Activated CD8-positive, alpha-beta memory T cell treated with anti-CD3 and anti-CD28 coated beads, Interleukin-2, amount 10 ng/mL, durations not matched to agents 7 days and 5 days (primary cell): ENCODE measurements around the gene VMO1. TPM values are rescaled to one million over a fixed set of nuclear protein-coding genes. Genes with fewer than 3 reads are reported as not detected.
A peak's percentile ranks its signal among the peaks of the same experiment; 100 is the strongest.
"Not testable (repeated sequence)": the region's sequence is repeated elsewhere in the genome, so short reads cannot be mapped to it uniquely, and the experiment has no call there.

ENCODE experiments used
- ATAC-seq: fragments of 150-1000 bp; cut with Tn5 transposase; one replicate; pipeline ENCODE4 v1.10.0; 2021; ENCODE audit warnings: moderate library complexity
- CTCF ChIA-PET: fragments of 350-600 bp; sonication (Branson Sonifier 250); formaldehyde crosslinking; loops from one replicate; lab custom pipeline; 2021; ENCODE audit warnings: antibody characterized with exemption; lab: Charles Lee
- DNase-seq: peaks from one replicate; pipeline ENCODE4 v3.0.0-alpha.2; 2020
- H3K27ac Mint-ChIP-seq: one replicate; pipeline ENCODE4 v1.8.0; 2021; ENCODE audit warnings: mild to moderate bottlenecking, mixed read lengths
- H3K27me3 Mint-ChIP-seq: one replicate; pipeline ENCODE4 v1.8.0; 2021; ENCODE audit warnings: mixed read lengths
- H3K36me3 Mint-ChIP-seq: one replicate; pipeline ENCODE4 v1.8.0; 2021; ENCODE audit warnings: mild to moderate bottlenecking, mixed read lengths
- H3K4me1 Mint-ChIP-seq: one replicate; pipeline ENCODE4 v1.8.0; 2021; ENCODE audit warnings: mixed read lengths
- H3K4me3 Mint-ChIP-seq: one replicate; pipeline ENCODE4 v1.8.0; 2021; ENCODE audit warnings: mild to moderate bottlenecking, moderate library complexity, mixed read lengths
- H3K9me3 Mint-ChIP-seq: one replicate; pipeline ENCODE4 v1.8.0; 2022; ENCODE audit warnings: low read depth, mixed read lengths
- total RNA-seq, 2 experiments: library from RNA; stranded (reverse); gene quantifications; one replicate each; pipeline ENCODE4 v1.2.3, GENCODE V29; 2021

The VMO1 gene, protein sequence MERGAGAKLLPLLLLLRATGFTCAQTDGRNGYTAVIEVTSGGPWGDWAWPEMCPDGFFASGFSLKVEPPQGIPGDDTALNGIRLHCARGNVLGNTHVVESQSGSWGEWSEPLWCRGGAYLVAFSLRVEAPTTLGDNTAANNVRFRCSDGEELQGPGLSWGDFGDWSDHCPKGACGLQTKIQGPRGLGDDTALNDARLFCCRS
- under 1 TPM; 0.37 to 0.50 TPM for total RNA-seq

DNA sequence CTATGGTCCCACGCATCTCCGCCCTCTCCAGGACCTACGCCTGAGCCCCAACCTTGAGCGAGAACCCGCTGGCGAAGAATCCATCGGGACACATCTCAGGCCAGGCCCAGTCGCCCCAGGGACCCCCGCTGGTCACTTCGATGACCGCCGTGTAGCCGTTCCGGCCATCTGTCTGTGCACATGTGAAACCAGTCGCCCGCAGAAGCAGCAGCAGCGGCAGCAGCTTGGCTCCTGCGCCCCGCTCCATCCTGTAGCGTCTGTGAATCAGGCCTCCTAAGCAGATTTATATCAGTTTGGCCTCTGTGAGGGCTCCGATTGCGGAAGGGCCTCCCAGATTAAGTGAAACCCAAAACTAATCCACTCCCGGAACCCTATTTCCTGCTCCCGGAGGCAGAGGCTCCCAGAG lies at the start of gene VMO1:
Gene VMO1, minus strand, starts transcription at position 259 of the 406 bp plus-strand sequence. Its CDS starts 12 bp downstream, at position 247.
- peaks cover 64% of the 10 kb centered on the region for H3K27me3 Mint-ChIP-seq
- no peak within 1 kb of the TSS for H3K4me3 Mint-ChIP-seq
- peaks cover 2% of the 10 kb centered on the region for H3K36me3 Mint-ChIP-seq
- peaks cover 30% of the 10 kb centered on the region for H3K4me1 Mint-ChIP-seq
- ATAC-seq, result no peak
- DNase-seq, result no peak
- H3K9me3 Mint-ChIP-seq, result no peaks in the 10 kb centered on the region
- H3K27ac Mint-ChIP-seq, result no peak within 1 kb of the TSS
- CTCF ChIA-PET, result interaction anchor here (1.2 to 1.8 kb wide), 5 partner anchors 42 to 114 kb away, joined by 3 to 5 read pairs (median 3); partner anchors contain the start of gene C17orf107

DNA sequence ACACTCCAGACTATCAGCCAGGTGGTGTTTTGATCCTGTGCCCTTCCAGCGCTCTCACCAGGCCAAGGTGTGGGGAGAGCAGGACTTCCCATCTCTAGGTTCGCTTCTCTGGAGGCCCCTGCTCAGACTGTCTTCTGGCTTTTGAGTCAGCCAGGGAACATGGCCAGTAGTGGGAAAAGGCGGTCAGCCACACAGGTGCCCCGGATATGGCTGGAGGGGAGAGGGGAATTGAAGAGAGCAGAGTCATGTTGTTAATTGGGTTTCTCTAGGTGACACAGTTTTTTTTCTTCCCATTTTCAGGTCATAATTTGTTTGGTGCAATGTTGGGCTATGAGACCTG lies 48.5 kb upstream of the VMO1 start:
- peak overlapping the region; percentile 34 for H3K27ac Mint-ChIP-seq
- DNase-seq (no peak), ATAC-seq (no peak)
- H3K4me1 Mint-ChIP-seq, result peaks cover 43% of the 10 kb centered on the region
- H3K4me3 Mint-ChIP-seq, result peak overlapping the region; percentile 93
- CTCF ChIA-PET, result interaction anchor here (1.2 kb wide), 1 partner anchor 45 kb away, joined by 5 read pairs; no protein-coding TSS in a partner anchor
- no peaks in the 10 kb centered on the region for H3K27me3 Mint-ChIP-seq
- H3K36me3 Mint-ChIP-seq, result peaks cover 9% of the 10 kb centered on the region
- H3K9me3 Mint-ChIP-seq, result no peaks in the 10 kb centered on the region

DNA sequence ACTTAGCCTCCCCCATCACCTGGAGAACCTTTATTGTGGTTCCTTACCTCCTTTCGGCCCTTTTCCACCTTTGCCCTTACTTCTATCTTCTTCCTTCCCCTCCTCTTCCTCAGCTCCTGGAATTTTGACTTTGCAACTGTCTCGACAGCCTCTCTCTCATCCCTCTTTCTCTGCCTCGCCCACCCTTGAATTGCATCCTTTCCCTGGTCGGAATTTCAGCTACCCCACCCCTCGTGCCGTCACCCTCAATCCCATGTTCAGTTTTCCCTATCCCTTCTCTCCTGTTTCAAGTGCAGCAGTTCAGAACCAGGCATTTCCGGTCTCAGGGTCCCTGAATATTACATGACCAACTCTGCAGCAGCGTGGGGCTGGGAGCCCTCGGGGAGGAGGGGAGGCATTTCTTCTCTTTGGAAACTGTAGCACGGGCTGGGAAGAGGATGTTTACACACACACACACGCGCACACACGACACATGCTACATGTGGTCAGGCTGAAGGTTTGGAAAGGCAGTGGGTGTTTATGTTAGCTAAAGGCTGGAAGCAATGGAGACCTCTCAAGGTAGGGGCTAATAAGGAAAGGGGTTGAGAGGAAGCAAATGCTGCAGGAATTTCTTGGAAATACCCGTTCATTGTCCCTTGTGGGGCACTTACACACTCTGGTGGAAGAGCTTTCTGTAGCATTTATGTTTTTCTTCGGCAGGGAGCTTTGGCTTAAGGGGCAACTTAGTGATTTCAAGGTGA lies 47.9 kb upstream of the VMO1 start:
- no peak for DNase-seq
- Mint-ChIP-seq H3K36me3 (peaks cover 6% of the 10 kb centered on the region), H3K4me1 (peaks cover 37% of the 10 kb centered on the region), H3K9me3 (no peaks in the 10 kb centered on the region), H3K27ac (peak overlapping the region; percentile 69), H3K27me3 (no peaks in the 10 kb centered on the region), H3K4me3 (peak overlapping the region; percentile 93)
- CTCF ChIA-PET, result interaction anchor here (0.7 to 1.8 kb wide), 3 partner anchors 9 to 44 kb away, joined by 4 to 5 read pairs (median 4); partner anchors contain the start of gene PLD2
- ATAC-seq, result no peak

DNA sequence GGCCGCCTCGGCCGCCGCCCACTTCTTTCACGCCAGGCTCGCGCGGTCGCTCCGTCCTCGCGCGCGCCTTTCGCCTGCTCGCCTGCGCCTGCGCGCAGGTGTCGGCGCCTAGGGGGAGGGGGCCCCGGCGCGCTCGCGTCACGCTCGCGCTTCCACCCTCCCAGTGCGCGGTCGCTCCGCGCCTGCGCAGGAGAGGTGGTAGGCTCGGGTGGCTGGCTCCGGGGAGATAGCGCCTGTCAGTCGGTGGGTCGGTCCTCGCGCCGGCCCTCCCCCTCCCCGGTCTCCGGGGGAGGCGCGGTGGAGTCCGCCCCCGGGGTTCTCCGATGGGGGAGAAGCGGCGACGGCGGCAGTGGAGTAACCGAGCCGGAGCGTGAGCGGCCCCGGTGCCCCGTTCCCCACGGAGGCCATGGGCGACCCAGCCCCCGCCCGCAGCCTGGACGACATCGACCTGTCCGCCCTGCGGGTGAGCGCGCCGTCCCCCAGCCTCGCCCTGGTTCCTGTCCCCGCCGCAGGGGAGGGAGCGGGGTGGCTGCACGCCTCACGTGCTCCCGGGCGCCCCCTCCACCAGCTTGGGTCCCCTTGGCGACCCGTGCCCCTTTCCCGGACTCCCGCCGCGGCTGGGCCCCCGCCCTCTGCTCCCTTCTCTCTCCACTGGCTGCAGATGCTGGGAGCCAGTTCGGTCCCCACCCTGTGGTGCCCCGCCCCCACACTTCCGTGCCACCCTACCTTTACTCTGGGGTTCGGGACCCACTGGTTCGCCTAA lies 47.2 kb upstream of the VMO1 start, which contains the start of gene MINK1:
Gene MINK1, plus strand, starts transcription at position 163 of the 763 bp plus-strand sequence. Its CDS starts 244 bp downstream, at position 407.
- peaks cover 5% of the 10 kb centered on the region for H3K36me3 Mint-ChIP-seq
- H3K27me3 Mint-ChIP-seq, result peaks cover 4% of the 10 kb centered on the region
- DNase-seq (peak; percentile 94), ATAC-seq (peak; percentile 91)
- CTCF ChIA-PET, result interaction anchor here (0.7 to 1.8 kb wide), 3 partner anchors 8 to 43 kb away, joined by 4 to 5 read pairs (median 4); partner anchors contain the start of gene PLD2
- H3K4me1 Mint-ChIP-seq, result peaks cover 33% of the 10 kb centered on the region
- peak within 1 kb of the TSS; percentile 79 for H3K27ac Mint-ChIP-seq
- peak within 1 kb of the TSS; percentile 93 for H3K4me3 Mint-ChIP-seq
- H3K9me3 Mint-ChIP-seq, result no peaks in the 10 kb centered on the region

DNA sequence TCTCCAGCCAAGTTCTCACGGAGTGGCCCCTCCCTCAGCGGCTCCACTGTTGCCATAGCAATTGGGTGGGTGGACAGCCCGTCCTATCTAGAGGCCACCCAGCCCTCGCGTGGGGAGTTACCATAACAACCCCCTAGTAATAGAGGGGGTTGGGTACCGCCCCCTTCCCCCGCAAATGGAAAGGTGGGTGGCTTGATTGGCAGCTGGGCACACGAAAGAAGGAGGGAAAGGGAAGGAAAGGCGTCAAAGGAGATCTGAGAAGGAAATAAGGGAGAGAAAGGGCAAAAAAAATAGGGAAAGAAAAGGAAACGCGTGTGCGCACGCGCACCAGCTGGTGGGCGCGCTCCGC lies 46.6 kb upstream of the VMO1 start:
- not testable (repeated sequence) for DNase-seq, H3K9me3 Mint-ChIP-seq, H3K27me3 Mint-ChIP-seq, H3K36me3 Mint-ChIP-seq
- ATAC-seq, result peak; percentile 11
- Mint-ChIP-seq H3K4me1 (peaks cover 33% of the 10 kb centered on the region), H3K27ac (peak overlapping the region; percentile 79), H3K4me3 (peak overlapping the region; percentile 75)
- CTCF ChIA-PET, result interaction anchor here (1.8 kb wide), 1 partner anchor 25 kb away, joined by 4 read pairs; the partner anchor contains the start of gene PLD2

DNA sequence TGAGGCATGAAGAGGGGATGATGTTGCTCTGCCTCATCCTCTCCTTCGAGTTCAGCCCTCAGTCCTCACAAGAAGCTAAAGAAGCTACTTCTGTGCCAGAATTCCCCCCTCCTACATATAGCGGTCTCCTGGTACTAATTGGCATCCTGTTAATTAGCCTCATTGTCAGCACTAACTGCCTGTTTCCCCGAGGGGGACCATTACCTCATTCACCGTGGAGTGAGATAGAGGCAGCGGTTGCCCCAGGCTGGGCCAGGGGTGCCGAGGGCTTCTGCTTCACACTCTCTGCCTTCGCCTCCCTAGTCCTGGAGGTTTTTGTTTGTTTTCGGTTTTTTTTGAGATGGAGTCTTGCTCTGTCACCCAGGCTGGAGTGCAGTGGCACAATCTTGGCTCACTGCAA lies 41.2 kb upstream of the VMO1 start:
- H3K27ac Mint-ChIP-seq, result no peak overlapping the region
- CTCF ChIA-PET, result no interaction called here
- DNase-seq, result no peak
- no peak for ATAC-seq
- no peaks in the 10 kb centered on the region for H3K9me3 Mint-ChIP-seq
- H3K4me1 Mint-ChIP-seq, result peaks cover 1% of the 10 kb centered on the region
- peaks cover 4% of the 10 kb centered on the region for H3K27me3 Mint-ChIP-seq
- no peak overlapping the region for H3K4me3 Mint-ChIP-seq
- no peaks in the 10 kb centered on the region for H3K36me3 Mint-ChIP-seq

DNA sequence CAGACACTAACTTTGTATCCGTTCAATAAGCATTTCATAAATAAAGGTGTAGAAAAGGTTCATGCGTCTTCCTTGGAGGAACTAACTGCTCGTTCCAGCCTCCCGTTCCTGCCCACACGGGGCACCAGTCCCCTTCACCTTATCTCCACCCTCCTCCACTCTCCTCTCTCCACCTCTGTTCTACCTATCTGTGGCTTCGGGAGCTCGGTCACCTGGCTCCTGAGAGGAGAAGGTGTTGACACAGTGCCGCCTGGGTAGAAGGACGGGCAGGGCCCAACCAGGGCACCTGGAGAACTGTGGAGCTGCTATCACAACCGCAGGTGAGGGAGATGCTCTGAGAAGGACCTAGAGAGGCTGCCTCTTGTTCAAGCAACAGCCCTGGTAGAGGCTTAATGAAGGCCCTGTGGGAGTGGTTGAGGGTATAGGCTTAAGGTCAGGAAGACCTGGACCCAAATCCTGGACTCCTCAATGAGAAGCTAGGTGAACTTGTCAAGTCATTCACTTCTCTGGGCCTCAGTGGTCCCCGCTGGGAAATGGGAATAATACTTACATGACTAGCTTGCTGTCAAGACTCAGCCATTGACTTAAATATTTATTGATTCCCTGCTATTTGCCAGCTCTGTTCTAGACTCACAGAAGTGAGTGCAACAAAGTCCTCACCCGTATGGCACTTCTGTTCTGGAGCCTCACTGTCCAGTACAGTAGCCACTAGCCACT lies 37.4 kb upstream of the VMO1 start:
- Mint-ChIP-seq H3K4me3 (no peak overlapping the region), H3K9me3 (no peaks in the 10 kb centered on the region), H3K27me3 (no peaks in the 10 kb centered on the region), H3K27ac (no peak overlapping the region), H3K4me1 (no peaks in the 10 kb centered on the region), H3K36me3 (no peaks in the 10 kb centered on the region)
- DNase-seq, result no peak
- CTCF ChIA-PET, result interaction anchor here (1.4 kb wide), 1 partner anchor 17 kb away, joined by 3 read pairs; the partner anchor contains the start of gene PLD2
- no peak for ATAC-seq

DNA sequence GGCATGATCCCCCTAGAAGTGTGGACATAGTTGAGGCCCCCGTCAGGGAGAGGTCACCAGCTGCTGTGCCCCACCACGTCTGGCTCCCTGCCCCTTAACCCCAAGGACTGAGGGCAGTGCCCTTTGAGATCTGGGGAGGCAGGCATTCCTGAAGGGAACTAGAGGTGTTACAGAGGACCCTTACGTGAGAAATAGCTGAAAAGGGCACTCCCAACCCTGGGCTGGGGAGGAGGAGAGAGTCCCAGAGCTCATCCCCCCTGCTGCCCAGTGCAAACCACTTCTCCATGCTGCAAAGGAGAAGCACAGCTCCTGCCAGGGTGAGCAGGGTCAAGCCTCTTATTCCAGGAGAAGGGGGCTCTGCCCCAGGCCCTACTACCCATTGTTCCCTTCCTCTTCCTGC lies 36.7 kb upstream of the VMO1 start:
- H3K4me1 Mint-ChIP-seq, result no peaks in the 10 kb centered on the region
- ATAC-seq, result no peak
- no peaks in the 10 kb centered on the region for H3K27me3 Mint-ChIP-seq
- no peak for DNase-seq
- H3K4me3 Mint-ChIP-seq, result no peak overlapping the region
- CTCF ChIA-PET, result interaction anchor here (0.6 to 1.4 kb wide), 2 partner anchors 16 to 579 kb away, joined by 3 read pairs; partner anchors contain the start of gene PLD2
- no peak overlapping the region for H3K27ac Mint-ChIP-seq
- no peaks in the 10 kb centered on the region for H3K9me3 Mint-ChIP-seq
- no peaks in the 10 kb centered on the region for H3K36me3 Mint-ChIP-seq

DNA sequence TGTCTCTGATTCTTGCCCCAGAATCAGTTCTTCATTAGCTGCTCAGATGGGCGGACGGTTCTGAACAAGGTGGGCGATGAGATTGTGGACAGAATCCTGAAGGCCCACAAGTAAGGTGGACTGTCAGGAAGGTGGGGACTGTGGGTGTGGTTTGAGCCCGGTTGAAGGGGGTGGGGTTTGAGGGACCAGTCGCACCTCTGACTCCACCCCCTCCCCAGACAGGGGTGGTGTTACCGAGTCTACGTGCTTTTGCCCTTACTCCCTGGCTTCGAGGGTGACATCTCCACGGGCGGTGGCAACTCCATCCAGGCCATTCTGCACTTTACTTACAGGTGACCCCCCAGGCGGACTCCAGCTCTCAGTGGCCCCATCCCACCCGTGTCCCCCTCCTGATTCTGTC lies 32.1 kb upstream of the VMO1 start:
- ATAC-seq, result no peak
- CTCF ChIA-PET, result no interaction called here
- no peak overlapping the region for H3K27ac Mint-ChIP-seq
- no peaks in the 10 kb centered on the region for H3K27me3 Mint-ChIP-seq
- DNase-seq, result no peak
- H3K4me3 Mint-ChIP-seq, result no peak overlapping the region
- H3K36me3 Mint-ChIP-seq, result no peaks in the 10 kb centered on the region
- H3K9me3 Mint-ChIP-seq, result no peaks in the 10 kb centered on the region
- no peaks in the 10 kb centered on the region for H3K4me1 Mint-ChIP-seq

DNA sequence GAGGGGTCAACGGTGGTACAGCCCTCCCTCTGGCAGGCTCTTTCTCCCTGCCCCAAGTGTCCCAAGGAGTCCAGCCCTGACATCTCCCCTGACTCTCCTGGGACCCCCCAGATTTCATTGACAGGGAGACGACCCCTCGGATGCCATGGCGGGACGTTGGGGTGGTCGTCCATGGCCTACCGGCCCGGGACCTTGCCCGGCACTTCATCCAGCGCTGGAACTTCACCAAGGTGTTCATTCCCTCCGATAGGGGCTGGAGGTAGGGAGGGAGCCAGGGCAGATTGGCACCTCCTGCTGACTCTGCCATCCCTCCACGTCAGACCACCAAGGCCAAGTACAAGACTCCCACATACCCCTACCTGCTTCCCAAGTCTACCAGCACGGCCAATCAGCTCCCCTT lies 30.7 kb upstream of the VMO1 start:
- Mint-ChIP-seq H3K9me3 (no peaks in the 10 kb centered on the region), H3K4me1 (no peaks in the 10 kb centered on the region), H3K27me3 (no peaks in the 10 kb centered on the region), H3K36me3 (no peaks in the 10 kb centered on the region), H3K4me3 (no peak overlapping the region), H3K27ac (no peak overlapping the region)
- no peak for ATAC-seq
- CTCF ChIA-PET, result no interaction called here
- DNase-seq, result no peak

DNA sequence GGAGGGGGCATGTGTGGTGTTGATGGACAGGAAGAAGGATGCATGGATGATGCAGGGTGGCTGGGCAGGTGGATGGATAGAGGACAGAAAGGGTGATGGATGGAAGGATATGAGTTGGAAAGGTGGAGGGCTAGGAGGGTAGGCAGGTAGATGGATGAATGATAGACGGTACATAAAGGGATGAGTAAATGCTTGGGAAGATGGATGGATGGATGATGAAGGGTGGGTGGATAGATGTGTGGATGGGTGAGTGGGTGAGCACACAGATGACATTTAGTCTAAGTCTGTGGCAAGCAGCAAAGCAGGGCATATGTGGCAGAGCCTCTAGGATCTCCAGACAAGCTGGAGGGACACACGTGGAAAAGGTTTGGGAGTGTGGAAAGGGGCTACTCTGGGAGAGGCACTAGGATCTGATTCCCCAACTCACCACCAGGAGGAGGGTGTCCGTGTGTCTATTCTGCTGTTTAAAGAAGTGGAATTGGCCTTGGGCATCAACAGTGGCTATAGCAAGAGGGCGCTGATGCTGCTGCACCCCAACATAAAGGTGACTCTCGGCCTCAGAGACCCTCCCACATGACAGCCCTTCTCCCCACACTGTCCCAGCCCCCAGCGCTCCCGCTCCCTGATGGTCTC lies 29.0 kb upstream of the VMO1 start:
- Mint-ChIP-seq H3K27me3 (no peaks in the 10 kb centered on the region), H3K27ac (no peak overlapping the region), H3K4me3 (no peak overlapping the region), H3K4me1 (peaks cover 2% of the 10 kb centered on the region), H3K36me3 (peaks cover 3% of the 10 kb centered on the region), H3K9me3 (no peaks in the 10 kb centered on the region)
- ATAC-seq (no peak), DNase-seq (no peak)
- CTCF ChIA-PET, result no interaction called here

DNA sequence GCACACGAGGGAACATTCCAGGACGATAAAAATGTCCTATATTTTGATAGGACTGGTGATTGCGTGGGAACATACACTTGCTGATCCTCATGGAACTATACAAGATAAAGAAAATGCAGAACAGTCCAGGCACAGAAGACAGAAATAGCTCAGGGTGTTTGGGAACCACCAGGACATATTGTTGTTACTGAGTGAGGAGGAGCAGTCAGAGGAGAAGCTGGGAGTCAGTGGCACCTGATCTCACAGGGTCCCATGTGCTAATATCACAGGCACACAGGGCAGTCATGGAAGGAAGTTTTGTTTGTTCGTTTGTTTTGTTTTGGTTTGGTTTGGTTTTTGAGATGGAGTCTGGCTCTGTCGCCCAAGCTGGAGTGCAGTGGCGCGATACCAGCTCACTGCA lies 26.5 kb upstream of the VMO1 start:
- H3K4me1 Mint-ChIP-seq, result peaks cover 7% of the 10 kb centered on the region
- no peaks in the 10 kb centered on the region for H3K9me3 Mint-ChIP-seq
- no peak overlapping the region for H3K4me3 Mint-ChIP-seq
- no peak overlapping the region for H3K27ac Mint-ChIP-seq
- peaks cover 3% of the 10 kb centered on the region for H3K36me3 Mint-ChIP-seq
- no peaks in the 10 kb centered on the region for H3K27me3 Mint-ChIP-seq
- DNase-seq (no peak), ATAC-seq (no peak)
- CTCF ChIA-PET, result interaction anchor here (0.6 kb wide), 1 partner anchor 80 kb away, joined by 3 read pairs; no protein-coding TSS in a partner anchor
